Right forelimb (tissue), 1 donor: ENCODE data around the gene MIOS.
"Not testable (repeated sequence)": the region's sequence is repeated elsewhere in the genome, so short reads cannot be mapped to it uniquely, and the experiment has no call there.

Experiments
- DNase-seq: peaks from one replicate; pipeline ENCODE4 v3.0.0-alpha.2; 2018

The MIOS gene

GRCh38 chr7:7554649-7555575 is 11.8 kb upstream of the MIOS start:
- no peak for DNase-seq

- DNase-seq = no peak
Measured at GRCh38 chr7:7556852-7557251, 9.8 kb upstream of the MIOS start.

GRCh38 chr7:7557252-7557651 is 9.4 kb upstream of the MIOS start:
- no peak for DNase-seq

GRCh38 chr7:7561591-7561990 is 5.1 kb upstream of the MIOS start:
- DNase-seq = not testable (repeated sequence)

DNA sequence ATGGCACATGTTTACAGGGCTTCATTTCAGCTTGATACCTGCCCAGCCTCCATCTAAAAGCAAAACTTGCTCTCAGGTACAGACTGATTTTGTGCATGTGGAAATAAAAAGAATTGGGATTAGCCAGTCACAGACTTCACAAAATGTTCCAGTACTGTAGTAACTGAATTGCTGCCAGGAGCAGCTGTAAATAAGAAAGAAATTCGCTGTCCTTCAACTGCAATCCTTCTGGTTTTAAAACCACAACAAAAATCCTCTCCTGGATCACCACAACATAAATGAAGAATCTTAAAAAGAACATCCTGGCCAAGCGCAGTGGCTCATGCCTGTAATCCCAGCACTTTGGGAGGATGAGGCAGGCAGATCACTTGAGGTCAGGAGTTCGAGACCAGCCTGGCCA is 3.9 kb upstream of the MIOS start:
- DNase-seq = no peak

DNA sequence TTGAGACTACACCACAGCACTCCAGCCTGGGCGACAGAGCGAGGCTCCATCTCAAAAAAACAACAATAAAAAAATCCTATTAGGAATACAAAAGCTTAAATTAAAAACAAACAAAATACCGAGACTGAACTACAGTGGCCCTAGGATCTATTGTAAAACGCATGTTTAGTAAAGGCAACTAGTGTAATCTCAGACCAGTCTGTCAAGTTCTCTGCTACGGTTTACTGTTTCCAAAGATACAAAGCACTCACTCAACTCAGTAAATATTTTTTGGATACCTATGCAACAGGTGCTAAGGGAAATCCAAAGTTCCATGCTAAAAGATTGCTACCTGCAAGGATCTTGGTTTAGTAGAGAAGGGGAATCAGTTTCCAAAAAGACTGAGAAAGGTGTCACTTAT is 3.4 kb upstream of the MIOS start:
- DNase-seq = no peak

- no peak for DNase-seq
Measured at GRCh38 chr7:7563813-7564212, 2.9 kb upstream of the MIOS start.

DNA sequence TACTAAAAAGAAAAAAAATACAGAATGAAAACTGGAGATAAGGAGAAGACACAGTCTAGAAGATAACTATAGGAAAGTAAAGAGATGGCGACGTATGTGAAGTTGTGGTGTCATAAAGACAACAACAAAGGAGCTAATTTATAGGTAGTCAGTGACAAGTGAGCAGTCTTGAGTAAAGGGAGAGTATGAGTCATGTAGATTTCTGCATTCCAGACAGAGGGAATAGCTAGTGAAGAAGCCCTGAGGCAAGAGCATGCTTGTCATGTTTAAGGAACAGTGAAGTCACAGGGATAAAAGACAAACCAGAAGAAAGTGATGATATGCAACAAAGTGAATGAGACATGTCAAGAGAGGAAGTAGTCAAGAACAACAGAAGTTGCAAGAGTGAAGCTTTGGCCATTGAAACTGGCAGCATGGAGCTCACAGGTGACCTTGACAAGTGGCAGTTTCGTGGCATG is 2.3 kb upstream of the MIOS start:
- no peak for DNase-seq

- DNase-seq = no peak
Measured at GRCh38 chr7:7565018-7565680, 1.5 kb upstream of the MIOS start.

DNA sequence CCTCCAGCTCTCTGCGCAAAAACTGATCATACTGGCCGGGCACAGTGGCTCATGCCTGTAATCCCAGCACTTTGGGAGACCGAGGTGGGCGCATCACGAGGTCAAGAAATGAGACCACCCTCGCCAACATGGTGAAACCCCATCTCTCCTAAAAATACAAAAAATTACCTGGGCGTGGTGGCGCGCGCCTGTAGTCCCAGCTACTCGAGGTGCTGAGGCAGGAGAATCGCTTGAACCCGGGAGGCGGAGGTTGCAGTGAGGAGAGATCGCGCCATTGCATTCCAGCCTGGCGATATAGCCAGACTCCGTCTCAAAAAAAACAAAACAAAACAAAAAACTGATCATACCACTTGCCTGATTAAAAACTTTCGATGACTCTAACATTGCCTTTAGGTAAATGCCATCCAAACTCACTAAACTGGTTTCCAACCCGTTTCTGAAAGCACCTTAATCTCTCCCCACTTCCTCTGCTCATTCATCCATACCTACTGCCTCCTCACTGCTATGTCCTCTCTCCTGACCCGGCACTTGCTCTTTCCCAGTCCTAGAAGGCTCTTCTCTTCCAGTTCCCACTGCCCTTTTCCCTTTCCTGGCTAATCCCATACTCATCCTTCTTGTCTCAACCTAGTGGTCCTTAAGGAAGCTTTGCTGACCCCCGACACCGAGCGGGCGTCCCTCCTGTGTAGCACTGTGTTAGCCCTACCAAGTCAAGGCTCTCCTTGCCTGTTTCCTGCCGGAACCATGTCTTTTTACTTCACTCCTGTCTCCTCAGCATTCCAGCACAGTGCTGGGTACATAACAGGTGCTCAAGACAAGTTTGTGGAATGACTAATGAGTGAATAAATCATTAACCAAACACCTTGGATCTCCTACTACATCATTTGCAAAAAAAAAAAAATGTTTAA is 686 bp upstream of the MIOS start:
- no peak for DNase-seq

DNA sequence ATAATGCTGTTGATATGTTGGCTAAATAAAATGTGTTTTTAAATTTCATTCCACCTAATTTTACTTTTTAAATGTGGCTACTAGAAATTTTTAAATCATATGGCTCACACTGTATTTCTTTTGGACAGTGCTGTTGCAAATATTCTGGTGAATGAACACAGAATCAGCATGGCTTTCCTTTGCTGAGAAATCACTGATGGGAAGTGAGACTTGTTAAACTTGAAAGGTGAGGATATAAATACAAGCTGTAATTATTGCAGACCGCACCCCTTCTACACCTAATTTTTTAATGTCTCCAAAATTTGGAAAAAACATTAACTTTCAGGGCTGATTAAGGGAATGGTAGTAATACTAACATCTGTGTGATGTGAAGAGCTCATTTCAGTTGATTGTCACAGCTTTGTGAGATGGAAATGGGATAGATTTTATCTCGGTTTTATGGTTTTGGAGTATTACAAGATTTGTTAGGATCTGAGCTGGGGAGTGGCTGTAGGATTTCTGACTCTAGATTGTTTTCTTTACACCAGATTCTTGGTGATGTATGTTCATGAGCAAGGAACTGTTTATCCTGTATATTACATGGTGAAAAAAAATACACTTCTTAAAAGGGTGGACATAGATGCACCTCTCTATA is 1.3 kb downstream of the MIOS start:
- no peak for DNase-seq

DNA sequence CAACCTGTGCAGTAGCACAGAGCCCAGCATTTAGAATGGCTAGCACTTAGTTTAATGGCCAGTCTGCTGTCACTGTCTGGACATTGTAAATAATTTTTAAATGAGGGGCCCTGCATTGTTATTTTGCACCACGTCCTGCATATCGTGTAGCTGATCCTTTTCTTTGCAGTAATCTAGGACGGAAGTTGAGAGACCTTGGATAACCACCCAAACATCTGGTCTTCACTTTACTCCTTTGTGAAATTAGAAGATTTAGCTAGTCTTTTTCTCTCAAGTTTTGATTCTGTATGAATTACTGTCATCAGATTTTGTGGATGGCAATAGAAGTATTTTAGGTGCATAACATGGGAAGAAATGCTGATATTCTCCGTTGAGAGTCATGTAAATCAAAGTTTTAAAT is 1.9 kb downstream of the MIOS start:
- no peak for DNase-seq

DNA sequence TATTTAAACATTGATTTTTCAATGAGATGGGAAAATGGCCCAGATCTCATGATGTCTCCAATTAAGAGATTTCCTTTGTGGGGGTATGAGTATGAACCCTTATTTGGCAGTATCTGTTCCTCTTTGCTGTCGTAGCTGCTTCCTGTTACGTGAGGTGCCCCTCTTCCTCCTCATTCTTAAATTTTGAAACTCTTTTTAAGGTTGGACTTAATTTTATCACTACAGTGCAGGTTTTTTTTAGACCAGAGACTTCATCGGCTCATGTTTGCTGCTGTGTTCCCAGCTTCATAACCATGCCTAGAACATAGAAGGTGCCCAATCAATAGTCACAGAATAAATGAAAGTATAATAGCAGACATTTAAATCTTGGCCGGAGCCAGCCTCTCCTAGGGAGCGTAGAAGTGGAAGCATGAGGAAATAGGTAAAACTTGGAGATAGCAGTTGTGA is 2.4 kb downstream of the MIOS start:
- DNase-seq = no peak

DNA sequence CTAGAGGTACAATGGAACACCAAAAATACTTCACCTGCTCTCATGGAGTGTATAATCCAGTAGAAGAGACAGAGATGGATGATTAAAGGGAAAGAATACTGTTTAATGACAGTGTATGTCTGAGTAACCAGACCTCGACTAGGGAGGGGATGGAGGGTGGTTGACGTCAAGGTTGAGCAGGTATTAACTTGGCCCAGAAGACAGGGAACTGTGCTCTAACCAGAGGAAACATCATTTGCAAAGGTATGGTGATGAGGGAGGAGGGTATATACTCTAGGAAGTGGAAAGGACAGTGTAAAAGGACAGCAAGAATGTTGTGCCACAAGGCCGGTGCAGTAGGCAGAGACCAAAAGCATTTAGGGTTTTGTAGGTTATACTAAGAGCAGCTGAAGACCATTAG is 2.9 kb downstream of the MIOS start:
- no peak for DNase-seq

- DNase-seq = no peak
Measured at GRCh38 chr7:7570584-7570983, 3.9 kb downstream of the MIOS start.

GRCh38 chr7:7573701-7574100 is 7.0 kb downstream of the MIOS start:
- DNase-seq = no peak

DNA sequence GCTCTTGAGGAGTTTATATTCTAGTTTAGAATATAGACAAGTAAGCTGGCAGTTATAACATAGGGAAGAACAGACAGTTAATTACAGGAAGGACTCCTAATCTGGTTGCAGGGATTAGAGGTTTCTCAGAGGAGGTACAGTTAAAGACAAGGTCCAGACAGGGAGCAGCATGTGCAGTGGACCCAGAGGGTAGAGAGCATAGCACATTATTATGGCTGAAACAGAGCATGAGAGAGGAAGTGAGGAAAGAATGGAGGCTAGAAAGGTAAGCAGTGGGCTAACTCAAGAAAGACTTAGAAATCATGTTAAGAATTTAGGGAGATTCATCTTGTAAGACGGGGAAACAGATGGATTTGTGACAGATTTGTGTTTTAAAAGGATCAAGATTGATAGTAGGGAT is 9.7 kb downstream of the MIOS start:
- no peak for DNase-seq

DNA sequence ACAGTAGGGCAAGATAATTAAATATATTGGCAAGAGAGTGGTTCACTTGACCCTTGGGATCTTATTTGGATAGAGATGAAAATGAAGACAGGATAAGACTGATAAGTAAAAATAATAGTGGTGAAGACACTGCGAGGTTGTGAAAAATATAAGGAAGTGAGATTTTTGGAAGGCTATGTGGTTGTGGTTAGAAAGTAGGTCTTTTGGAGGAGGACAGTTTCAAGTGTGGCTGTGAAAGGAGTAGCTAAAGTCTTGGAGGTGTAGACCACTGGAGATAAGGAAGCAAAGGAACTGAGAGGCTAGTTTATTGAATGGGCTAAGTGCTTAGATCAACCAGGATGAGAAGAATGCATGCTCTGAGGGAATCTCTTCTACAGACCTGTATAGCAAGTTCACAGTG is 11.2 kb downstream of the MIOS start:
- DNase-seq = no peak

DNA sequence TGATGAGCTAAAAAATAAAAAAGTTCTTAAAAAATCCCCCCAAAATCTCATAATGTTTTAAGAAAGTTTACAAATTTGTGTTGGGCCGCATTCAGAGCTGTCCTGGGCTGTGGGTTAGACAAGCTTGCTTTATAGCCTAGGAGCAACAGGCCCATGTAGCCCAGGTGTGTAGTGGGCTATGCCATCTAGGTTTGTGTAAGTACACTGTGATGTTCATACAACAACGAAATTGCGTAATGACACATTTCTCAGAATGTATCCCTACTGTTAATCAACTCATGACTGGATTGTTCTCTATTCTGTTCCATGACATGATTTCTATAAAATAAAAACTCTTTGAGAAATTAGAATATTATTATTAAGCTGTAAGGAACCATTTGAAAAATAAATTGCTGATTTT is 13.0 kb downstream of the MIOS start:
- DNase-seq = no peak

DNA sequence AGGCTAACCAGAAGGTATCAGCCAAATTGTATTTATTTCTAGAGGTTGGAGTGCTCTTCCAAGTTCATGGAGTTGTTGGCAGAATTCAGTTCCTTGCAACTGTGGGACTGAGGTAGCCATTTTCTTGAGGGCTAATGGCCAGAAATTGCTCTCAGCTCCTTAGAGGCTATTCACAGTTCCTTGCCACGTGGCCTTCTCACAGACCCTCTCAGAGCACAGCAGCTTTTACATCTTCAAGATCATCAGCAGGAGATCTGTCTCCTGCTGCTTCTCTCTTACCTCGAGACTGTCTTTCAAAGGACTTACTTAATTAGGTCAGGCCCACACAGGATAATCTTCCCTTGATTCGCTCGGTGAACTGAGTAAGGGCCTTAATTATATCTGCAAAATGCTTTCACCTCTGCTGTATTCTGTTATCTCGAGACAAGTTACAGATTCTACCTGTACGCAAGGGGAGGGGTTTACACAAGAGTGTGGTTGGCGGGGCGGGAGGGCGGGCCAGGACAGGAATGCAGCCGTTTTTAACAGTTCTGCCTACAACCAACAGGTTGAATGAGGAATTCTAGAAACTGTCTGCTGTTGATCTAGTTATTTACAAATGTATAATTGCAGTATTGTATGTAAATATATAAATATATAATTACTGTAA is 15.0 kb downstream of the MIOS start:
- DNase-seq = no peak

DNA sequence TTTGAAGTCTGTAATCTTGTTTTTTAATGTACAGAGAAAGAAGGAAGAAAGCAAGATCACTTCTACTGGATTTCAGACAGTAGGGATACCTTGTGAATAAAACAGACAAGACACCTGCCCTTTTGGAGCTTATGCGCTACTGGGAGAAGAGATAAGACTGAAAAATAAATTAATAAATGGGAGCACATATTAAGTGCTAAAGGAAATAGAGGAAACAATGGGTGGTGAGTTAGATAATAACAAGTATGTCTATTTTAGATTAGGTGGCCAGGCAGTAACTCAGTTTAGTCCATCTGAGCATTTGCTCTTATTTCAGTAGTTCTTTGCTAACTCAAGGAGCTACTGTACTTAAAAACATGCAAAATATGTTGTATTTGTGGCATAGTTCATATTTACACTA is 15.9 kb downstream of the MIOS start:
- DNase-seq = no peak

- DNase-seq = no peak
Measured at GRCh38 chr7:7583731-7584130, 17.0 kb downstream of the MIOS start.
